ENCODE data around the gene SLC9A8. TPM values are rescaled to one million over a fixed set of nuclear protein-coding genes. Genes with fewer than 3 reads are reported as not detected.

SLC9A8 gene
- total and polyA plus RNA-seq, 2 of the 8 experiments (the other 6 are each of a cell fraction or from before 2014, with no cell fraction given), result 3.2 to 6.2 TPM

DNA sequence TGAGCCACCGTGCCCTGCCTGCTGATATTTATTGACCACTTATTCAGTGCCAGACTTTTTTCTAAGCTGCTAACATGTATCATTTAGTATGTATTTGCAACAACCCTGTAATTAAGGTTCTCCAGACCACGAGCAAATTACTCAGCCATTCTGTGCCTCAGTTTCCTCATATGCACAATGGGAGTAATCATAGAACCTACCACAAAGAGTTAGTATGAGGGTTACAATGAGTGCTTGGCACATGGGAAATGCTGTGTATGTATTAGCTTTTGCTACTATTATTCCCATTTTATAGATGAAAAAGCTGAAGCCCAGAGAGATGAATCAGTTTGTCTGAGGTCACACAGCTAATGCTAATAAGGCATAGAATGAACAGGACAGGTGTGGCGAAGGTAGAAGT is 20.0 kb upstream of the SLC9A8 start:
- H3K36me3 ChIP-seq (ENCODE audit: control insufficient read depth in 2 of 4, insufficient read depth in 4 of 4, low read length in 3 of 4), result no peaks in the 10 kb centered on the region
- TF ChIP-seq TEAD4 (IDR thresholded peaks at IDR 0.05; ENCODE audit: low read depth, low read length) (no peak), MAFK (IDR thresholded peaks at IDR 0.05; ENCODE audit: low read depth, low read length) (no peak), CBX8 (IDR thresholded peaks at IDR 0.05; ENCODE audit: borderline replicate concordance, low read depth, low read length) (no peak), POU5F1 (IDR thresholded peaks at IDR 0.05; ENCODE audit: low read depth, low read length) (no peak), NANOG (IDR thresholded peaks at IDR 0.05; ENCODE audit: insufficient read depth, low read depth, low read length, poor library complexity, severe bottlenecking) (no peak), CEBPB (IDR thresholded peaks at IDR 0.05; ENCODE audit: low read depth, low read length) (no peak), PHF8 (conservative IDR thresholded peaks at IDR 0.05; ENCODE audit: low read depth, low read length) (no peak), RNF2 (IDR thresholded peaks at IDR 0.05; ENCODE audit: borderline replicate concordance, low read depth, low read length, missing control alignments, poor library complexity, severe bottlenecking) (no peak), RFX5 (IDR thresholded peaks at IDR 0.05; ENCODE audit: borderline replicate concordance, low read depth, low read length) (no peak), EP300 (IDR thresholded peaks at IDR 0.05; ENCODE audit: borderline replicate concordance in 1 of 2, low read depth in 2 of 2, low read length in 2 of 2) (no peak), SP2 (IDR thresholded peaks at IDR 0.05; ENCODE audit: low read length) (no peak), RXRA (IDR thresholded peaks at IDR 0.05; ENCODE audit: insufficient read depth, low read depth, low read length) (no peak)
- TF ChIP-seq, protein P1, sequence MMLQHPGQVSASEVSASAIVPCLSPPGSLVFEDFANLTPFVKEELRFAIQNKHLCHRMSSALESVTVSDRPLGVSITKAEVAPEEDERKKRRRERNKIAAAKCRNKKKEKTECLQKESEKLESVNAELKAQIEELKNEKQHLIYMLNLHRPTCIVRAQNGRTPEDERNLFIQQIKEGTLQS (IDR thresholded peaks at IDR 0.05; ENCODE audit: insufficient read depth, low read depth, low read length), result no peak
- H3K27me3 ChIP-seq (replicated peaks in 1 of 4; ENCODE audit: control insufficient read depth in 3 of 4, extremely low read depth in 1 of 4, insufficient read depth in 3 of 4, low read length in 3 of 4), result no peaks in the 10 kb centered on the region
- H4K8ac ChIP-seq (ENCODE audit: extremely low read depth, insufficient read depth, low read length), result no peak overlapping the region
- H3K4me1 ChIP-seq (replicated peaks in 1 of 4; ENCODE audit: control insufficient read depth in 3 of 4, insufficient read depth in 4 of 4, low read length in 3 of 4), result no peaks in the 10 kb centered on the region; a peak in 1 of 7 replicates
- no peak overlapping the region for H2BK20ac ChIP-seq (ENCODE audit: low read length)
- ChIA-PET POLR2A (ENCODE audit: partially characterized antibody) (interaction anchor here (1.0 to 1.6 kb wide), 2 partner anchors 9 to 148 kb away, joined by 3 to 5 read pairs; no protein-coding TSS in a partner anchor), CTCF (ENCODE audit: partially characterized antibody) (interaction anchor here (1.4 to 1.5 kb wide), 2 partner anchors 52 to 184 kb away, joined by 3 read pairs; no protein-coding TSS in a partner anchor)
- no peak overlapping the region for H3K27ac ChIP-seq (ENCODE audit: low read depth, low read length)
- no peaks in the 10 kb centered on the region for H3K79me2 ChIP-seq (ENCODE audit: control insufficient read depth in 1 of 2, insufficient read depth in 2 of 2, low read length in 2 of 2)
- DNase-seq (ENCODE audit: low read depth in 1 of 2, low spot score in 2 of 2), result no peak
- H3K4ac ChIP-seq (replicated peaks; ENCODE audit: insufficient read length, low read depth, low read length), result no peak overlapping the region
- H4K5ac ChIP-seq (ENCODE audit: insufficient read length, low read depth, low read length), result no peak overlapping the region
- no peak overlapping the region for H2BK120ac ChIP-seq (replicated peaks; ENCODE audit: low read depth, low read length)
- no peak overlapping the region for H3K14ac ChIP-seq (ENCODE audit: insufficient read length)
- no peak overlapping the region for H2BK5ac ChIP-seq (ENCODE audit: low read depth, low read length)
- no peak overlapping the region for H3K4me3 ChIP-seq (ENCODE audit: extremely low read depth in 1 of 4, insufficient read depth in 2 of 4, low read depth in 3 of 4, low read length in 4 of 4)
- no peak overlapping the region for H2AK5ac ChIP-seq (ENCODE audit: low read depth, low read length)
- no peak overlapping the region for H2BK15ac ChIP-seq (ENCODE audit: low read length)
- H4K20me1 ChIP-seq (replicated peaks in 1 of 2; ENCODE audit: control insufficient read depth in 1 of 2, insufficient read depth in 2 of 2, low read length in 2 of 2), result no peaks in the 10 kb centered on the region
- no peaks in the 10 kb centered on the region for H3K9me3 ChIP-seq (ENCODE audit: insufficient read depth in 2 of 2, low read depth in 1 of 2, low read length in 1 of 2)
- H3K4me2 ChIP-seq (ENCODE audit: insufficient read depth in 1 of 2, low read depth in 2 of 2, low read length in 2 of 2), result no peak overlapping the region
- no peak overlapping the region for H3K18ac ChIP-seq (ENCODE audit: extremely low read depth, low read length)
- H4K91ac ChIP-seq (replicated peaks; ENCODE audit: insufficient read length, low read length), result no peak overlapping the region
- 88% methylated on average over 3 of the region's 3 CpGs; no CpG with 5 or more reads in 1 of the 2 experiments for WGBS, 2 experiments (ENCODE audit: extremely low coverage in 1 of 2, insufficient coverage in 1 of 2, insufficient read length in 1 of 2, insufficient replicate concordance in 2 of 2, low coverage in 1 of 2, low lambda C conversion rate in 2 of 2, missing lambda C conversion rate in 1 of 2)
- H2AFZ ChIP-seq (ENCODE audit: low read length), result no peak overlapping the region
- H3K79me1 ChIP-seq (ENCODE audit: low read depth, low read length), result no peaks in the 10 kb centered on the region
- H3K9ac ChIP-seq (replicated peaks in 1 of 4; ENCODE audit: extremely low read depth in 1 of 4, low read depth in 3 of 4, low read length in 3 of 4), result no peak overlapping the region
- 0 out of 2 replicates have a peak, but pooled peaks cover 3% of the 10 kb centered on the region for H3K23me2 ChIP-seq (ENCODE audit: low read depth, low read length)
- no peak overlapping the region for H3K56ac ChIP-seq (replicated peaks; ENCODE audit: insufficient read length, low read depth, low read length)
- no peak overlapping the region for H2BK12ac ChIP-seq (ENCODE audit: low read depth, low read length)
- no peak overlapping the region for H3K23ac ChIP-seq (ENCODE audit: insufficient read length)
- no peak for FAIRE-seq

Measured in H1 (cell line).